Transverse colon (tissue), 4 donors: ENCODE data around the gene STK35. TPM values are rescaled to one million over a fixed set of nuclear protein-coding genes. Genes with fewer than 3 reads are reported as not detected.
"Not testable (repeated sequence)": the region's sequence is repeated elsewhere in the genome, so short reads cannot be mapped to it uniquely, and the experiment has no call there.

Source experiments
- DNase-seq: peaks from one replicate; pipeline ENCODE4 v3.0.0-alpha.2; 2019
- H3K27ac ChIP-seq, 4 donors: fragments of 200-600 bp; sonication (generic); 2 replicates each; pipeline ENCODE4 v1.5.1; 2016 to 2018; ENCODE audit warnings: inconsistent platforms in 4 of 4
- H3K27me3 ChIP-seq: fragments of 200-600 bp; sonication (generic); 2 replicates; pipeline ENCODE4 v1.5.1; 2017; ENCODE audit warnings: inconsistent platforms
- H3K36me3 ChIP-seq, 4 donors: fragments of 200-600 bp; sonication (generic); 2 replicates each; pipeline ENCODE4 v1.5.1; 2017 to 2019; ENCODE audit warnings: inconsistent platforms in 4 of 4
- H3K4me1 ChIP-seq, 4 donors: fragments of 200-600 bp; sonication (generic); 2 replicates each; pipeline ENCODE4 v1.5.1; 2017 to 2020; ENCODE audit warnings: inconsistent platforms in 4 of 4
- H3K4me3 ChIP-seq, 4 donors: fragments of 200-600 bp; sonication (generic); 1 replicate in 1 of 4; 2 replicates in 3 of 4; pipeline versions ENCODE4 v1.5.1 to v1.6.1; 2017 to 2019; ENCODE audit warnings: inconsistent platforms in 4 of 4
- H3K9me3 ChIP-seq, 2 donors: fragments of 200-600 bp; sonication (generic); 2 replicates each; pipeline ENCODE4 v1.5.1; 2017 to 2019; ENCODE audit warnings: inconsistent platforms in 2 of 2
- EP300 ChIP-seq: sonication (generic); formaldehyde crosslinking; IDR thresholded peaks from one replicate; pipeline ENCODE4 v1.6.1; 2017; ENCODE audit warnings: antibody characterized with exemption, low read depth
- POLR2A ChIP-seq: fragments of 450-650 bp; IDR thresholded peaks from one replicate; pipeline ENCODE4 v1.6.1; 2016; ENCODE audit warnings: antibody characterized with exemption, mild to moderate bottlenecking, moderate library complexity
- POLR2AphosphoS5 ChIP-seq, 3 donors: sonication (generic); formaldehyde crosslinking; IDR thresholded peaks; one replicate each; pipeline ENCODE4 v1.6.1; 2016; ENCODE audit warnings: antibody characterized with exemption in 3 of 3
- WGBS, 2 donors: methylation state at CpG; one replicate each; pipeline ENCODE4 v1.1.5; 2018; ENCODE audit warnings: low coverage in 1 of 2; 5-methylcytosine and 5-hydroxymethylcytosine counted together
- in situ Hi-C, 4 donors: fragments of 200-750 bp; cut with MboI; loops; one replicate each; pipeline versions ENCODE4 v1.15.0 to v1.15.1; 2017; ENCODE audit warnings: low sequenced_read_pairs in 3 of 4, low pct_ligation_motif_present in 1 of 4, low pct_unique_long_range_greater_than_20kb in 1 of 4
- intact Hi-C: fragments of 100-400 bp; cut with DNase I; formaldehyde crosslinking; loops from one replicate; pipeline ENCODE4 v1.15.1; 2023; ENCODE audit warnings: low total_unique reads
- total RNA-seq, 4 donors: library from RNA; depleted of rRNA; stranded (reverse); fragments of >200 nt; gene quantifications; one replicate each; pipeline ENCODE4 v1.1.0, GENCODE V29; 2016
- TF ChIP-seq, protein P1 (sequence below), 5 experiments: fragments of 200-600 bp in 3 of 5; fragments of 450-650 bp in 2 of 5; sonication (generic) in 3 of 5; IDR thresholded peaks; 1 replicate in 2 of 5; 2 replicates in 3 of 5; pipeline ENCODE4 v1.5.1; 2016 to 2017; ENCODE audit warnings: antibody characterized with exemption in 5 of 5, inconsistent platforms in 3 of 5, mild to moderate bottlenecking in 2 of 5, moderate library complexity in 1 of 5

The STK35 gene
- total RNA-seq, 4 donors from 2014 or later, result 19.9 to 27.9 (median 23.9) TPM

DNA sequence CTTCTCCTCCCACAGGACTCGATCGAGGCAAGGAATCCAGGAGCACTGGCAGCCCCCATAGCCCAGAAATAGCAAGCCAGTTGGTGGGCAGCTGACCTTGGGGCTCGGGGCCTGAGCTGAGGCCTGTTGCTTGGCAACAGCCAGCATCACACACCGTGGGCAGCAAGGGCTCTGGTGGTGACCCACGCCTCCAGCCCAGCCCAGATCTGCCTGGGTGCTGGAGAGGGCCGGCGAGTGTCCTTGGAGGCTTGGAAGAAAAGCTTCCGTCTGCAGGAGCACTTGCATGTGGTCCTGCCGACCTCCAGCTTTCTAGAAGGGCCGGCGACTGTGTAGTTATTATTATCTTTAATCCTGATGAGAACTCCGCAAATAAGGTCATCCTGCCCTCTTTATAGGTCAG lies 67.3 kb downstream of the STK35 start:
- in situ Hi-C loops, result loop anchor here in 2 of 4 donors (25.0 kb wide), 2 partner anchors 382 to 407 kb away; no protein-coding TSS in a partner anchor
- 82% methylated on average over 11 of the region's 12 CpGs; no CpG with 5 or more reads in 1 of the 2 donors for WGBS, 2 donors

GRCh38 chr20:2169456-2170088 lies 67.9 kb downstream of the STK35 start:
- H3K27ac ChIP-seq, result no peak overlapping the region
- in situ Hi-C loops, result loop anchor here (5.0 to 25.0 kb wide), 5 partner anchors 202 to 407 kb away; no protein-coding TSS in a partner anchor
- 83 to 84% methylated on average over 4 to 12 of the region's 12 CpGs for WGBS, 2 donors
- no peaks in the 10 kb centered on the region for H3K4me1 ChIP-seq
- DNase-seq, result no peak
- TF ChIP-seq POLR2A (no peak), POLR2AphosphoS5 (IDR thresholded peaks at IDR 0.05) (no peak), EP300 (no peak)
- TF ChIP-seq, protein P1, sequence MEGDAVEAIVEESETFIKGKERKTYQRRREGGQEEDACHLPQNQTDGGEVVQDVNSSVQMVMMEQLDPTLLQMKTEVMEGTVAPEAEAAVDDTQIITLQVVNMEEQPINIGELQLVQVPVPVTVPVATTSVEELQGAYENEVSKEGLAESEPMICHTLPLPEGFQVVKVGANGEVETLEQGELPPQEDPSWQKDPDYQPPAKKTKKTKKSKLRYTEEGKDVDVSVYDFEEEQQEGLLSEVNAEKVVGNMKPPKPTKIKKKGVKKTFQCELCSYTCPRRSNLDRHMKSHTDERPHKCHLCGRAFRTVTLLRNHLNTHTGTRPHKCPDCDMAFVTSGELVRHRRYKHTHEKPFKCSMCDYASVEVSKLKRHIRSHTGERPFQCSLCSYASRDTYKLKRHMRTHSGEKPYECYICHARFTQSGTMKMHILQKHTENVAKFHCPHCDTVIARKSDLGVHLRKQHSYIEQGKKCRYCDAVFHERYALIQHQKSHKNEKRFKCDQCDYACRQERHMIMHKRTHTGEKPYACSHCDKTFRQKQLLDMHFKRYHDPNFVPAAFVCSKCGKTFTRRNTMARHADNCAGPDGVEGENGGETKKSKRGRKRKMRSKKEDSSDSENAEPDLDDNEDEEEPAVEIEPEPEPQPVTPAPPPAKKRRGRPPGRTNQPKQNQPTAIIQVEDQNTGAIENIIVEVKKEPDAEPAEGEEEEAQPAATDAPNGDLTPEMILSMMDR (IDR thresholded peaks at IDR 0.05), result no peak
- peaks cover 10% of the 10 kb centered on the region for H3K27me3 ChIP-seq
- intact Hi-C loops, result loop anchor here (5.0 to 10.0 kb wide), 2 partner anchors 85 to 402 kb away; no protein-coding TSS in a partner anchor
- no peak overlapping the region for H3K4me3 ChIP-seq
- no peaks in the 10 kb centered on the region for H3K9me3 ChIP-seq
- no peaks in the 10 kb centered on the region for H3K36me3 ChIP-seq

More for the DNA sequence above, 67.3 kb downstream of the STK35 start:
- Histone ChIP-seq H3K36me3 (no peaks in the 10 kb centered on the region), H3K9me3 (no peaks in the 10 kb centered on the region), H3K27ac (no peak overlapping the region), H3K4me1 (no peaks in the 10 kb centered on the region), H3K4me3 (no peak overlapping the region), H3K27me3 (peaks cover 10% of the 10 kb centered on the region)
- TF ChIP-seq EP300 (no peak), POLR2AphosphoS5 (IDR thresholded peaks at IDR 0.05) (no peak)
- intact Hi-C loops, result no loop called here
- no peak for DNase-seq

DNA sequence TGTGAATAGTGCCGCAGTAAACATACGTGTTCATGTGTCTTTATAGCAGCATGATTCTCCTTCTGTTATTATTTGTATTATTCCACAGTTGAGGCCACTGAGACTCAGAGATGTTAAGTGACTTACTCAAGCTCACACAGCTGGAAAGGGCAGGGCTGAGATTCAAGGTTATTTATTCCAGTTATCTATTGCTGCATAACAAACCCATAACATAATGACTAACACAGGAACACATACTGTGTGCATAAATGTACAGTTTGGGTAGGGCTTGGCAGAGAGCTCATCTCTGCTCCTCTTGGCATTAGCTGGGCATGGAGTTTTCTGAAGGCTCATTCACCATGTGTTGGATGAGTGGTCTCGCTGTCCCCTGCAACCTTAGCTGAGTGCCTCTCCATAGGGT lies 68.8 kb downstream of the STK35 start:
- in situ Hi-C loops (loop anchor here (5.0 to 25.0 kb wide), 5 partner anchors 203 to 408 kb away; no protein-coding TSS in a partner anchor), intact Hi-C loops (loop anchor here (5.0 to 10.0 kb wide), 2 partner anchors 86 to 403 kb away; no protein-coding TSS in a partner anchor)
- Histone ChIP-seq H3K9me3 (no peaks in the 10 kb centered on the region), H3K36me3 (no peaks in the 10 kb centered on the region), H3K27ac (no peak overlapping the region), H3K27me3 (peaks cover 13% of the 10 kb centered on the region), H3K4me1 (no peaks in the 10 kb centered on the region), H3K4me3 (no peak overlapping the region)
- TF ChIP-seq, protein P1 (IDR thresholded peaks at IDR 0.05), result no peak
- TF ChIP-seq EP300 (no peak), POLR2AphosphoS5 (IDR thresholded peaks at IDR 0.05) (no peak), POLR2A (no peak)
- 78 to 80% methylated on average over 1 to 3 of the region's 3 CpGs for WGBS, 2 donors
- DNase-seq, result no peak

- in situ Hi-C loops, result loop anchor here (5.0 to 25.0 kb wide), 5 partner anchors 204 to 409 kb away; no protein-coding TSS in a partner anchor
- H3K27me3 ChIP-seq, result peaks cover 13% of the 10 kb centered on the region
- TF ChIP-seq, protein P1 (IDR thresholded peaks at IDR 0.05), result no peak
- TF ChIP-seq EP300, result no peak
- TF ChIP-seq POLR2AphosphoS5 (IDR thresholded peaks at IDR 0.05), result no peak
- no peak for TF ChIP-seq POLR2A
- H3K4me3 ChIP-seq, result no peak overlapping the region
- 80 to 89% methylated on average over 4 to 10 of the region's 10 CpGs for WGBS, 2 donors
- no peaks in the 10 kb centered on the region for H3K4me1 ChIP-seq
- no peak overlapping the region for H3K27ac ChIP-seq
- DNase-seq, result no peak
- intact Hi-C loops, result loop anchor here (5.0 to 10.0 kb wide), 2 partner anchors 87 to 404 kb away; no protein-coding TSS in a partner anchor
- no peaks in the 10 kb centered on the region for H3K9me3 ChIP-seq
- H3K36me3 ChIP-seq, result no peaks in the 10 kb centered on the region
These were observed 69.7 kb downstream of the STK35 start for GRCh38 chr20:2171266-2171790.

DNA sequence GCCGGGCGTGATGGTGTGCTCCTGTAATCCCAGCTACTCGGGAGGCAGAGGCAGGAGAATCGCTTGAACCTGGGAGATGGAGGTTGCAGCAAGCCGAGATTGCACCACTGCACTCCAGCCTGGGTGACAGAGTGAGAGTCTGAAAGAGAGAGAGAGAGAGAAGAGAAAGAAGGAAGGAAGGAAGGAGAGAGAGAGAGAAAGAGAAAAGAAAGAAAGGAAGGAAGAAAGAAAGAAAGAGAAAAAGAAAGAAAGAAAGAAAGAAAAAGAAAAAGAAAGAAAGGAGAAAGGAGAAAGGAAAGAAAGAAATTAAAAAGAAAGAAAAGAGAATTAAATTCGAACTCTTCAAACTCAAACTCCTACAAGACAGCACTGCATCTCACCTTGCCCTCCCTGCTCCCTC lies 70.2 kb downstream of the STK35 start:
- peaks cover 13% of the 10 kb centered on the region for H3K27me3 ChIP-seq
- 83 to 100% methylated on average over 2 to 6 of the region's 6 CpGs for WGBS, 2 donors
- not testable (repeated sequence) for DNase-seq, H3K36me3 ChIP-seq, H3K4me1 ChIP-seq, H3K27ac ChIP-seq, H3K9me3 ChIP-seq, H3K4me3 ChIP-seq
- in situ Hi-C loops, result loop anchor here (5.0 to 25.0 kb wide), 5 partner anchors 205 to 410 kb away; no protein-coding TSS in a partner anchor
- intact Hi-C loops, result loop anchor here (2.0 to 10.0 kb wide), 3 partner anchors 87 to 405 kb away; no protein-coding TSS in a partner anchor
